Amniotic epithelial cell (primary cell): ENCODE data around the gene SPOCK1.

Experiments
- DNase-seq: peaks from one replicate; pipeline ENCODE4 v3.0.0-alpha.2; 2010; ENCODE audit warnings: low read depth

Gene SPOCK1

GRCh38 chr5:137328991-137329390 is 170.1 kb downstream of the SPOCK1 start:
- no peak for DNase-seq

- no peak for DNase-seq
Measured at GRCh38 chr5:137328463-137328862, 170.7 kb downstream of the SPOCK1 start.

GRCh38 chr5:137325721-137326120 is 173.4 kb downstream of the SPOCK1 start:
- DNase-seq, result no peak

- DNase-seq, result peak; percentile 35
Measured at GRCh38 chr5:137320056-137321045, 178.8 kb downstream of the SPOCK1 start.

DNA sequence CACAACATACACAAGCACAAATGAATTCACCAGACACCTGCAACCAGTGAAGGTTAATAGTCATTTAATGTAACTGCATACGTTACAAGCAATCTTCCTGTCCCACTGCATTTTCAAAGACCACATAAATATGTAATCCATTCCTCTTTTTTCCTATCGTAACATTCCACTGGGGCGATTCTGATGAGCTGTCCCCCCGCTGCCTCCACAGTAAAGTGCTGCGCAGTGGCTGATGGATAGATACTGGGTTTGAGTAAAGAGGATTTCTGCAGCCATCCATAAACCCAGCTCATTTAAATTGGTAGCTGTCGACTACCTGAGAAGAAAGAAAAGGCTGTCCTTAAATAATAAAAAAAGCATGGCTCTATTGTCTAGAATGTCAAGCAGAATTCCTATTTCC is 181.1 kb downstream of the SPOCK1 start:
- DNase-seq, result no peak

GRCh38 chr5:137316346-137316736 is 182.8 kb downstream of the SPOCK1 start:
- peak; percentile 8 for DNase-seq

DNA sequence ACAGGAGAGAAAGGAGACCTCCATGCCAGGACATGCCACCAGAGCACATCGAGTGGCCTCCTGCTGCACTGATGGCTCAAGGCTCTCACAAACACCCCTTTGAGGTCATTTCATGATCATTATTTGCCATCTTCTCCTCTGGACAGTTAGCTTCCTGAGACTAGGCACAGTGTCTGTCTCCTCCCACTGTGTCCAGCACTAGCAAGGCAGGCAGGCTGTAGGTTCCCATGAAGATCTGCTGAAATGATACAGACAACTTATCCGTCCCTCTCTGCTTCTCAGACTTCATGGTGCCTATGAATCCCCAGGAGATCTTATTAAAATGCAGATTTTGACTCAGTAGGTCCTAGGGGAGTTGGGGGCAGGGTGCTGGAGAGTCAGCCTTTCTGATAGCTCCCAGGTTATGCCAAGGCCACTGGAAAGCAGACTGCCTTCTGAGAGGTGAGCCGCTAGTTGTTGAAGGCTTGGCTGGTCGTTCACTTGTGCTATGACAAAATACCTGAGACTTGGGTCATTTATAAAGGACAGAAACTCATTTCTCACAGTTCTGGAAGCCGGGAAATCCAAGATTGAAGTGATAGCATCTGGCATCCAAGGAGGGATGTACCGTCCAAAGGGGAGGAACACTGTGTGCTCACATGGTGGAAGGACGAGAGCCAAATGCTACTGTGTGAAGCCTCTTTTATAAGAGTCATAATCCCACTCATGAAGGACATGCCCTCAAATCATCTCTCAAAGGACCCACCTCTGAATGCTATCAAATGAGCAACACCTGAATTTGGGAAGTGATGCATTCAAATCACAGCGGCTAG is 183.4 kb downstream of the SPOCK1 start:
- no peak for DNase-seq

DNA sequence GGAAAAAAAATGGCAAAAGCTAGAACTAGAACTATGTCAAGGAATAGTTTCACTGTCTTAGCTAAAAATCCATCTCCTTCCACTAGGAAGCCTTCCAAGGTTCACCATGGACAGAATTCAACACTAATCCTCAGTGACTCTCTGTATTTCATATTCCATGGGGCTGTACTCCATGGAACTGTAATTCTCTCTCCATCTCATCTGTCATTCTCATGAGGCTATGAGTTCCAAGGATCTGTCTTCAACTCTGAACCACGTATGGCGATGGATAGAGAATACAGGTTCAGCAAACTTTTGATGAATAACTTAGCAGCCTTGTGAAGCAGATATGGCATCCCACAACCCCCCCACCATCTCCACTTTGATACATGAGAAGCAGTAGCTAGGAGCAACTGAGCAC is 184.0 kb downstream of the SPOCK1 start:
- DNase-seq, result no peak

- no peak for DNase-seq
Measured at GRCh38 chr5:137313526-137314175, 185.5 kb downstream of the SPOCK1 start.

DNA sequence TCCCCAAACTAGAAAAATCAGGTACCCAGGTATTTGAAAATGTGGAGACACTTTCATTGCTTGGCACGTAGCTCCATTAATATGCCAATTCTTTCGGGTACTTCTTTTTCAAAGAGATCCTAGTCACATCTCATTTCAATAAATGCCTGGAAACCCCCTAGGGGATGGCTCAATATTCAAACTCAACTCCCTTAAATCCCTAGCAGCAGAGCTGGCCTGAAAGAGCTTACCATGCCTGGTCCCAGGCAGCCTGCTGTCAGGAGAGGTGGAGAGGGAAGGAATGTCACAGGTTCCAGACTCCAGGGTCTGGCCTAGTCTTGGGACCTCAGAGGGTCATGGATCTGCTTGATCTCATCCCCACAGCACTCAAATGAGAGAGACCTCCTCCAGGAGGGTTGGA is 187.1 kb downstream of the SPOCK1 start:
- no peak for DNase-seq

GRCh38 chr5:137310051-137310730 is 188.9 kb downstream of the SPOCK1 start:
- peak; percentile 84 for DNase-seq

GRCh38 chr5:137309290-137309689 is 189.8 kb downstream of the SPOCK1 start:
- DNase-seq, result no peak

DNA sequence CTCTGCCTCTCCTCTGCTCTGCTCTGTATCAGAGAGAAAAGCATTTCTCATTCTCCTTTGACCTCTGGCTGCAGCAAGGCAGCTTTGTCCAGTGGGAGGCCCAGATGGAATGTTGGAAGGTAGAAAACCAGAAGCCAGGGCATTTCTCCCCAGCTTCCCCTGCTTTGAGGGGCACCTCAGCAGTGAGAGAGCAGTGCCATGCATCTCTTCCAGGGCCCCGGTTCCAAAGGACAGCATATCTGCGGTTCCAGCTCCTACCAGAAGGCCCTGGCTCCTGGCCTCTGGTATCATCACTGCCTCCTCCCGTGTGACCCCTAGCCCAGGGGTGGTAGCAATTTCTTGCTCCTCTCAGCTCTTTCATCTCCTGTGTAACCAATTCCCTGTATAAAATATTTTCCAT is 190.8 kb downstream of the SPOCK1 start:
- no peak for DNase-seq

- no peak for DNase-seq
Measured at GRCh38 chr5:137306903-137307302, 192.2 kb downstream of the SPOCK1 start.

DNA sequence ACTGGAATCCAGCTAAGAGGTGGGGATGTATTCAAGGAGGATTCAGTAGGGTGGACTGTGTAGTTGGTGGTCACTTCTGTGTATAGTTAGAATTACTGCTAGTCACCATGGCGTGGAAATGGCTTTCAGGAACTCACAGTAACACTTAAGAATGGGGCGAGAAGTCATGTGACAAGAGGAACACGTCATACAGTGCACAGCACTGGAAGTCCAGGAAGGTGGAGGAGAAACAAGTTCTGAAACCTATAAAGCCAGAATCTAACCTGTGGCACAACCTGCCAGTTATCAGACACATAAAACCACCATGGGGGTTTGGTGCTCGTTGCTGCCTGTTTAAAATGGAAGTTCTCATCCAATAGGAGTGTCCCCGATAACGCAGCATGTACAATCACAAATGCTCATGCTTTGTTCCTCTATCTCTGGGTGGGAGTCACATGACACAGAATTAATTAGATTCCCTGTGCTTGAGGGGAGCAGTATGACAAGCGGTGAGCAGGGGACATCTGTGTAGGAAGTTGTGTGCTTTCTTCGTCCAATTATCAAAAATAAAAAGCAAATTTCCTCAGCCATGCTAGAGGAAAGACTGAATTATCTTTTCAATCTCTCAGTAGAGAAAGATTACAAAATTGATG is 193.0 kb downstream of the SPOCK1 start:
- DNase-seq, result no peak

DNA sequence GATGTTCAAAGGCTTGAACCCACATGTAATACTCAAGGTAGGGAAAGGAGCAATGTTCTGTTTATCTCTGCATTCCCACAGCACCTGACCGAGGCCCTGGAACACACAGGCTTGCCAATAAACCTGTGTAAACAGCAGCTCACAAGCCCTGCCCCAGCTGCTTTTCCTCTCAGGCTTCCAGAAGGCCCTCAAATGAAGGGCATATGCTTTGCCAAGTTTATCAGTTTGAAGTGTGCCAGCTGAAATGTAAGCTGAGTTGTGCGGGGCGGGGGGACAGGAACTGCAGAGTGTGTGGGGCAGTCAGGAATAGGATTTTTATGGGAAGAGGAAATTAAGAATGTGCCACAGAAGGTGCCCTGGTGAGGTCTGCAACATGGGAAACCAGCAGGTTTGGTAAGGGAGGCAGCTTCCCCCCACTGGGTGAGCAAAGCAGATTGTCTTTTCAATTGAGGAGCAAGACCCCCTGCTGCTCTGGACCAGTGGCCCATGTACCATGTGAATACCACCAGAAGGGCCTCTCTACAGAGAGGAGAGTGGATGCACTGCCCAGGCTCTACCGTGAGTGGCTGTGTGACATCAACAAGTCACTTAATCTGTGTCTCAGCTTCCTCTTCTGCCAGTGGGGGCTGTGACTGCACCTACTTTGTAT is 194.8 kb downstream of the SPOCK1 start:
- no peak for DNase-seq

GRCh38 chr5:137303509-137303908 is 195.6 kb downstream of the SPOCK1 start:
- no peak for DNase-seq

DNA sequence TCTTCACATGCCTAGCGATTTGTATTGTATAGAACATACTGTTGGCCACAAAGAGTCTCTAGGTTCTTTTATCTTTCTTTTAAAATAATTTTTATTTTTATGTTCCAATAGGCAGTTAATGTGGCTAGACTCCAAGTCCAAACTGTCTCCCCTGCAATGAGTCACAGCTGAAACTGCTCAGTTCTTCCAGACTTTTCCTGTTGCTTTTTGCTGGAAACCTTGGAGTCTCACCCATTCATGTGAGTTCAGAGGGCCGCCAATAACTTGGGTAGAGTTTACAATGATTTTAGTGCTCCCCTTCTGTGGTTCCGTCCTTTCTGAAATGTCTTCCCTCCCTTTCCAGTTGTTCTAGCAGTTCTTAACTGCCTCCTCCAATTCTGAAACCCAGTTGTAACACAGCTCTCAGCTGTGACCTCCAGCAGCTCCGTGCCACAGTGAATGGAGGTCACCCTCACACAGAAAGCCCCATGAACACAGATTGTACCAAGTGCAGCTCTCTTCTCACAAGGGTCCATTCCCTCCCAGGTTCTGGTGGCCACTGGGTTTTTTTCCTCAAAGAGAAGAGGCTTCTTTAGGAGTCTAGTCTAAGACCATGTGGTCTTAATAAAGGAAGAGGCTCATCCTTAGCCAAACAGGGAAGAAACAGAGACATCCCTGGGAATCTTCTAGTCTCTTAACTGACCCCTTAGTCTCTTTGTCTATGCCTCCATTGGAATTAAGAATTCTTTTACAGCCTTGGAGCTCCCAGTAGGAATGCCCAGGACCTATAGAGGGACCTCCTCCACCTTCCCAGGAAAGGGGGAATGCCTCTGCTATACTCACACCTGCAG is 198.5 kb downstream of the SPOCK1 start:
- DNase-seq, result peak; percentile 31

- DNase-seq, result no peak
Measured at GRCh38 chr5:137296213-137296781, 202.8 kb downstream of the SPOCK1 start.

GRCh38 chr5:137294604-137295003 is 204.5 kb downstream of the SPOCK1 start:
- no peak for DNase-seq
